PFSK-1 (cell line): ENCODE results near the gene AVP.

Source experiments
- POLR2AphosphoS5 ChIP-seq: IDR thresholded peaks from 2 replicates; pipeline ENCODE4 v1.6.1; 2012; ENCODE audit warnings: low read depth, mild to moderate bottlenecking, control low read depth, low read length, moderate library complexity
- REST ChIP-seq, 2 experiments: IDR thresholded peaks; 2 replicates each; pipeline versions ENCODE4 v1.6.1 to v1.8.0; 2011 to 2012; ENCODE audit warnings: low read depth in 2 of 2, low read length in 2 of 2, control low read depth in 1 of 2, inconsistent platforms in 1 of 2, mild to moderate bottlenecking in 1 of 2, moderate library complexity in 1 of 2; ENCODE audit not compliant: insufficient read depth in 1 of 2
- SIN3A ChIP-seq: IDR thresholded peaks from 2 replicates; pipeline ENCODE4 v1.6.1; 2012; ENCODE audit warnings: mild to moderate bottlenecking, low read length, moderate library complexity, borderline replicate concordance; ENCODE audit not compliant: insufficient read depth
- TAF1 ChIP-seq: IDR thresholded peaks from 2 replicates; pipeline ENCODE4 v1.6.1; 2012; ENCODE audit warnings: low read length, control low read depth, borderline replicate concordance; ENCODE audit not compliant: insufficient read depth

GRCh38 chr20:3103369-3104032 lies 19.0 kb upstream of the AVP start:
- no peak for TF ChIP-seq POLR2AphosphoS5
- no peak for TF ChIP-seq TAF1
- no peak for TF ChIP-seq REST (IDR thresholded peaks at IDR 0.05; ENCODE audit: insufficient read depth in 1 of 2, low read depth in 2 of 2, low read length in 2 of 2)
- TF ChIP-seq SIN3A = no peak
